GM12878 (cell line): ENCODE data around the gene AIDA. TPM values are rescaled to one million over a fixed set of nuclear protein-coding genes. Genes with fewer than 3 reads are reported as not detected.

Source experiments
- ATAC-seq: fragments of 200-7000 bp; cut with Tn5 transposase; 3 replicates; pipeline ENCODE4 v1.9.1; 2020; ENCODE audit warnings: mild to moderate bottlenecking, moderate library complexity
- BruUV-seq: library from RNA; stranded (reverse); fragments of 400-500 nt; replicated peaks from 2 replicates; lab custom pipeline; 2021; lab: Mats Ljungman, UMichigan
- CTCF ChIA-PET: fragments of 300-600 bp; sonication (Branson Sonifier 250); formaldehyde crosslinking; extraction: SDS; loops from one replicate; lab custom pipeline; 2021; ENCODE audit warnings: inconsistent platforms; lab: Yijun Ruan, JAX
- POLR2A ChIA-PET: fragments of 350-600 bp; formaldehyde crosslinking; extraction: SDS; loops from one replicate; lab custom pipeline; 2021; ENCODE audit warnings: inconsistent platforms; lab: Charles Lee
- RAD21 ChIA-PET: fragments of 300-600 bp; sonication (Branson Sonifier 250); formaldehyde crosslinking; loops from one replicate; lab custom pipeline; 2023; ENCODE audit warnings: antibody characterized with exemption; ENCODE audit not compliant: unreplicated experiment; lab: Charles Lee
- SMC1A ChIA-PET: fragments of 300-600 bp; sonication (Branson Sonifier 250); formaldehyde crosslinking; loops from one replicate; lab custom pipeline; 2023; ENCODE audit not compliant: unreplicated experiment, uncharacterized antibody; lab: Charles Lee
- DNase-seq: peaks from one replicate; pipeline ENCODE4 v3.0.0-alpha.2; 2011; ENCODE audit warnings: low read depth, low spot score
- FAIRE-seq: peaks from 3 replicates; lab custom pipeline; 2011; peaks lifted over from hg19 to GRCh38; lab: Jason Lieb, UNC
- H2AFZ ChIP-seq: 2 replicates; pipeline ENCODE4 v1.6.0; 2011; ENCODE audit warnings: low read depth, low read length, control low read depth; ENCODE audit not compliant: control insufficient read depth
- H3K27ac ChIP-seq: 2 replicates; pipeline ENCODE4 v1.5.1; 2011; ENCODE audit warnings: control low read depth; ENCODE audit not compliant: control insufficient read depth, insufficient read depth
- H3K27me3 ChIP-seq, 2 experiments: replicated peaks in 1 of 2; 2 replicates each; pipeline versions ENCODE4 v1.6.0 to v1.6.1; 2011; ENCODE audit warnings: low read length in 1 of 2; ENCODE audit not compliant: control insufficient read depth in 2 of 2, insufficient read depth in 2 of 2
- H3K36me3 ChIP-seq, 2 experiments: 2 replicates each; pipeline ENCODE4 v1.5.1; 2011; ENCODE audit warnings: low read length in 1 of 2; ENCODE audit not compliant: control insufficient read depth in 2 of 2, insufficient read depth in 2 of 2
- H3K4me1 ChIP-seq: 2 replicates; pipeline ENCODE4 v1.6.1; 2011; ENCODE audit warnings: mild to moderate bottlenecking, low read length, moderate library complexity, mixed read lengths; ENCODE audit not compliant: control insufficient read depth, insufficient read depth
- H3K4me2 ChIP-seq: 2 replicates; pipeline ENCODE4 v1.6.0; 2011; ENCODE audit warnings: control low read depth; ENCODE audit not compliant: control insufficient read depth, insufficient read depth
- H3K4me3 ChIP-seq: fragments of 200-600 bp; sonication (generic); 2 replicates; pipeline ENCODE4 v1.5.1; 2016
- H3K79me2 ChIP-seq: 2 replicates; pipeline ENCODE4 v1.6.0; 2011; ENCODE audit warnings: low read length; ENCODE audit not compliant: control insufficient read depth, insufficient read depth
- H3K9ac ChIP-seq: 2 replicates; pipeline ENCODE4 v1.8.0; 2011; ENCODE audit warnings: low read length, control low read depth, mixed read lengths; ENCODE audit not compliant: control insufficient read depth, insufficient read depth
- H3K9me3 ChIP-seq: replicated peaks from 3 replicates; pipeline ENCODE4 v1.5.1; 2011; ENCODE audit warnings: mild to moderate bottlenecking, low read length; ENCODE audit not compliant: control insufficient read depth, insufficient read depth
- H4K20me1 ChIP-seq: 2 replicates; pipeline ENCODE4 v1.6.0; 2011; ENCODE audit not compliant: control insufficient read depth, insufficient read depth
- IKZF1 ChIP-seq: fragments of 450-650 bp; conservative IDR thresholded peaks from 2 replicates; pipeline ENCODE4 v1.6.1; 2017; ENCODE audit warnings: antibody characterized with exemption, mild to moderate bottlenecking
- KDM1A ChIP-seq: fragments of 200-600 bp; sonication (generic); IDR thresholded peaks from 2 replicates; pipeline ENCODE4 v1.6.1; 2016; ENCODE audit warnings: borderline replicate concordance
- RCOR1 ChIP-seq: conservative IDR thresholded peaks from 2 replicates; pipeline ENCODE4 v1.6.1; 2012; ENCODE audit warnings: low read depth, low read length, improper control_type of control experiment
- SIN3A ChIP-seq: IDR thresholded peaks from 2 replicates; pipeline ENCODE4 v1.6.1; 2012; ENCODE audit warnings: low read depth, low read length, improper control_type of control experiment
- SIX5 ChIP-seq: IDR thresholded peaks from 2 replicates; pipeline ENCODE4 v1.6.1; 2011; ENCODE audit warnings: mild to moderate bottlenecking, low read depth, low read length, moderate library complexity; ENCODE audit not compliant: severe bottlenecking
- SUPT20H ChIP-seq: IDR thresholded peaks from 2 replicates; pipeline ENCODE4 v1.6.1; 2011; ENCODE audit warnings: low read depth, mild to moderate bottlenecking, low read length, moderate library complexity, borderline replicate concordance; ENCODE audit not compliant: control insufficient read depth
- WRNIP1 ChIP-seq: IDR thresholded peaks from 2 replicates; pipeline ENCODE4 v1.6.1; 2011; ENCODE audit warnings: low read depth, low read length, improper control_type of control experiment, borderline replicate concordance
- ZZZ3 ChIP-seq: IDR thresholded peaks from 2 replicates; pipeline ENCODE4 v1.6.1; 2011; ENCODE audit warnings: low read depth; ENCODE audit not compliant: control insufficient read depth, insufficient read length
- WGBS: methylation state at CpG from one replicate; pipeline ENCODE4 v1.1.6; 2016; ENCODE audit warnings: low lambda C conversion rate; ENCODE audit not compliant: insufficient replicate concordance, insufficient coverage; ENCODE audit errors: missing lambda C conversion rate; 5-methylcytosine and 5-hydroxymethylcytosine counted together
- in situ Hi-C: fragments of 300-500 bp; cut with MboI; formaldehyde crosslinking; loops from 9 replicates; pipeline ENCODE4 v1.14.3; 2018; ENCODE audit warnings: mixed read lengths
- intact Hi-C: fragments of 100-400 bp; cut with micrococcal nuclease; formaldehyde crosslinking; loops from one replicate; pipeline ENCODE4 v1.14.2; 2022; ENCODE audit not compliant: unreplicated experiment
- polyA plus RNA-seq, 11 experiments: library from polyadenylated mRNA; depleted of rRNA in 4 of 11; unstranded in 6 of 11; stranded (reverse) in 5 of 11; fragments of >200 nt; fragmentation: Nextera tagmentation in 4 of 11; fragmentation: Illumina TruSeq in 1 of 11; extraction: Ambion mirVana in 4 of 11; extraction: Trizol in 1 of 11; gene quantifications; 1 replicate in 1 of 11; 2 replicates in 10 of 11; pipeline versions ENCODE4 v1.2.1 to v1.2.3, GENCODE V29; 2011 to 2016; ENCODE audit warnings: inconsistent platforms in 2 of 11, missing spikeins in 2 of 11, low read depth in 1 of 11
- total RNA-seq, 4 experiments: library from RNA; depleted of rRNA in 3 of 4; stranded (reverse); fragments of >200 nt in 3 of 4; fragmentation: Illumina TruSeq in 1 of 4; extraction: Trizol in 1 of 4; gene quantifications; 2 replicates each; pipeline versions ENCODE4 v1.2.1 to v1.2.3, GENCODE V29; 2013 to 2021
- TF ChIP-seq, protein P1 (sequence below): fragments of 450-650 bp; formaldehyde crosslinking; IDR thresholded peaks from 2 replicates; pipeline ENCODE4 v1.5.0; 2022; ENCODE audit warnings: mild to moderate bottlenecking, missing genetic modification characterization
- TF ChIP-seq, protein P2 (sequence below): fragments of 450-650 bp; IDR thresholded peaks from 2 replicates; pipeline ENCODE4 v1.6.1; 2016; ENCODE audit warnings: mild to moderate bottlenecking

Gene AIDA
- total and polyA plus RNA-seq, 10 of the 15 experiments (the other 5 are each of a cell fraction or from before 2014, with no cell fraction given): 8.9 to 43.1 (median 19.2) TPM

DNA sequence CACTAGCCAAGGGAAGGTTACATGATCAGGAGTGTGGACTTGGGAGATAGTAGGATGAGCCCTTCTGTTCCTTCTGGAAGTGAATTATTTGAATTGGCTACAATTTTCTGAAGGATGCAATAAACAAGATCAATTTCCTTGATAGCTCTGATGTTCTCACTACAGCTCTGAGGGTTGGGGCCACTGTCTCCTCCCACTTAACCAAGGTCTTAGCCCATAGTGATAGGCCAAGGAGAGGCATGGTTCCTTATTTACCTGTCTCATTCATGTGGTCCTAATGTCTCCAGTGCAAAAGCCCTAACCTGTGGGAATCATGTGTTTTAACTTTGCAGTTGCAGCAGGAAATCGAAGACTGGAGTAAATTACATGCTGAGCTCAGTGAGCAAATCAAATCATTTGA lies 59.6 kb downstream of the AIDA start:
- Histone ChIP-seq H3K27ac (no peak overlapping the region), H3K79me2 (no peaks in the 10 kb centered on the region), H3K9ac (no peak overlapping the region), H3K4me2 (0 out of 2 replicates have a peak overlapping the region, but pooled peaks have one; percentile 28), H3K4me3 (no peak overlapping the region), H3K27me3 (no peaks in the 10 kb centered on the region), H3K4me1 (peaks cover 30% of the 10 kb centered on the region), H3K9me3 (no peaks in the 10 kb centered on the region), H2AFZ (no peak overlapping the region), H3K36me3 (peaks cover 2 to 26% of the 10 kb centered on the region in 2 experiments; a peak in 3 of 4 replicates), H4K20me1 (no peaks in the 10 kb centered on the region)
- ChIA-PET POLR2A (no interaction called here), CTCF (interaction anchor here (0.6 to 2.2 kb wide), 4 partner anchors 18 to 197 kb away, joined by 3 to 8 read pairs (median 4); no protein-coding TSS in a partner anchor), SMC1A (interaction anchor here (0.7 to 4.1 kb wide), 9 partner anchors 8 to 116 kb away, joined by 3 to 23 read pairs (median 3); partner anchors contain the start of genes AIDA and BROX), RAD21 (interaction anchor here (0.9 kb wide), 1 partner anchor 8 kb away, joined by 3 read pairs; no protein-coding TSS in a partner anchor)
- WGBS: 100% methylated on average over 1 of the region's 1 CpG
- FAIRE-seq (no peak), DNase-seq (no peak), ATAC-seq (no peak)
- TF ChIP-seq SUPT20H: no peak
- no peak for TF ChIP-seq WRNIP1
- no peak for TF ChIP-seq IKZF1
- no peak for TF ChIP-seq KDM1A
- no peak for TF ChIP-seq SIN3A
- TF ChIP-seq, protein P1, sequence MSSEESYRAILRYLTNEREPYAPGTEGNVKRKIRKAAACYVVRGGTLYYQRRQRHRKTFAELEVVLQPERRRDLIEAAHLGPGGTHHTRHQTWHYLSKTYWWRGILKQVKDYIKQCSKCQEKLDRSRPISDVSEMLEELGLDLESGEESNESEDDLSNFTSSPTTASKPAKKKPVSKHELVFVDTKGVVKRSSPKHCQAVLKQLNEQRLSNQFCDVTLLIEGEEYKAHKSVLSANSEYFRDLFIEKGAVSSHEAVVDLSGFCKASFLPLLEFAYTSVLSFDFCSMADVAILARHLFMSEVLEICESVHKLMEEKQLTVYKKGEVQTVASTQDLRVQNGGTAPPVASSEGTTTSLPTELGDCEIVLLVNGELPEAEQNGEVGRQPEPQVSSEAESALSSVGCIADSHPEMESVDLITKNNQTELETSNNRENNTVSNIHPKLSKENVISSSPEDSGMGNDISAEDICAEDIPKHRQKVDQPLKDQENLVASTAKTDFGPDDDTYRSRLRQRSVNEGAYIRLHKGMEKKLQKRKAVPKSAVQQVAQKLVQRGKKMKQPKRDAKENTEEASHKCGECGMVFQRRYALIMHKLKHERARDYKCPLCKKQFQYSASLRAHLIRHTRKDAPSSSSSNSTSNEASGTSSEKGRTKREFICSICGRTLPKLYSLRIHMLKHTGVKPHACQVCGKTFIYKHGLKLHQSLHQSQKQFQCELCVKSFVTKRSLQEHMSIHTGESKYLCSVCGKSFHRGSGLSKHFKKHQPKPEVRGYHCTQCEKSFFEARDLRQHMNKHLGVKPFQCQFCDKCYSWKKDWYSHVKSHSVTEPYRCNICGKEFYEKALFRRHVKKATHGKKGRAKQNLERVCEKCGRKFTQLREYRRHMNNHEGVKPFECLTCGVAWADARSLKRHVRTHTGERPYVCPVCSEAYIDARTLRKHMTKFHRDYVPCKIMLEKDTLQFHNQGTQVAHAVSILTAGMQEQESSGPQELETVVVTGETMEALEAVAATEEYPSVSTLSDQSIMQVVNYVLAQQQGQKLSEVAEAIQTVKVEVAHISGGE: no peak
- TF ChIP-seq ZZZ3: no peak
- TF ChIP-seq, protein P2, sequence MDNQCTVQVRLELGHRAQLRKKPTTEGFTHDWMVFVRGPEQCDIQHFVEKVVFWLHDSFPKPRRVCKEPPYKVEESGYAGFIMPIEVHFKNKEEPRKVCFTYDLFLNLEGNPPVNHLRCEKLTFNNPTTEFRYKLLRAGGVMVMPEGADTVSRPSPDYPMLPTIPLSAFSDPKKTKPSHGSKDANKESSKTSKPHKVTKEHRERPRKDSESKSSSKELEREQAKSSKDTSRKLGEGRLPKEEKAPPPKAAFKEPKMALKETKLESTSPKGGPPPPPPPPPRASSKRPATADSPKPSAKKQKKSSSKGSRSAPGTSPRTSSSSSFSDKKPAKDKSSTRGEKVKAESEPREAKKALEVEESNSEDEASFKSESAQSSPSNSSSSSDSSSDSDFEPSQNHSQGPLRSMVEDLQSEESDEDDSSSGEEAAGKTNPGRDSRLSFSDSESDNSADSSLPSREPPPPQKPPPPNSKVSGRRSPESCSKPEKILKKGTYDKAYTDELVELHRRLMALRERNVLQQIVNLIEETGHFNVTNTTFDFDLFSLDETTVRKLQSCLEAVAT: no peak
- TF ChIP-seq SIX5: no peak
- no peak for TF ChIP-seq RCOR1
- in situ Hi-C loops (loop anchor here (10.0 kb wide), 1 partner anchor 432 kb away; no protein-coding TSS in a partner anchor), intact Hi-C loops (no loop called here)
- BruUV-seq: no TSS peak
